GM10847 (cell line): ENCODE measurements around the gene UGT2A2.

Source experiments
- POLR2A ChIP-seq: IDR thresholded peaks from 2 replicates; pipeline ENCODE4 v1.6.1; 2011; ENCODE audit not compliant: insufficient read length; ENCODE audit errors: extremely low read depth

UGT2A2 gene

DNA sequence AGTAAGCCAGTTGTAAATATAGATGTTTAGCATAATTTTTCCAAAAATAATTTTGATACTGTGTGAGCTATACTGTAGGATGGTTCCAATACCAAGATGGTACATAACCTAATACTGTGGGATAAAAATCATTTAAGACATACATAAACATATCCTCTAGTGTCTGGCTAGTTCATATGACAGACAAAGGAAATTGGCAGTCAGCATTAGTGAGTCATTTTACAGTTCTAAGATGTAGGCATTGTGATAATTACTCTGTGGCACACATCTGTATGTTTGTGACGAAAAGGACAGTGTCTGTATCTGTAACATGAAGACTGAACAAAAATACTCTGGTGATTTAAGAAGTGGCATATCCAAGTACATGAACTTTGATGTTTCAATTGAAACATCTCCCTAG, 49.6 kb downstream of the UGT2A2 start:
- TF ChIP-seq POLR2A = no peak

DNA sequence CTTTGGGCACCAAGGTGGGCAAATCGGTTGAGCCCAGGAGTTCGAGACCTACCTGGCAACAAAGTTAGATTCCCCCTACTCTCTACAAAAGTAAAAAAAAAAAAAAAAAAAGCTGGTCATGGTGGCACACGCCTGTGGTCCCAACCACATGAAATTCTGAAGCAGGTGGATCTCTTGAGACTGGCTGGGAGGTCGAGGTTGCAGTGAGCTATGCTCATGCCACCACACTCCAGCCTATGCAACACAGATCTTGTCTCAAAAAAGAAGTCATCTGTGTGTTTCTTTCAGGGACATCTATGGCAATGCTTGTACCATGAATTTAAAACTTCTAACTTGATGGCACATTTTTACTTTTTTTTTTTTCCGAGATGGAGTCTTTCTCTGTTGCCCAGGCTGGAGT, 55.3 kb downstream of the UGT2A2 start:
- TF ChIP-seq POLR2A = no peak

DNA sequence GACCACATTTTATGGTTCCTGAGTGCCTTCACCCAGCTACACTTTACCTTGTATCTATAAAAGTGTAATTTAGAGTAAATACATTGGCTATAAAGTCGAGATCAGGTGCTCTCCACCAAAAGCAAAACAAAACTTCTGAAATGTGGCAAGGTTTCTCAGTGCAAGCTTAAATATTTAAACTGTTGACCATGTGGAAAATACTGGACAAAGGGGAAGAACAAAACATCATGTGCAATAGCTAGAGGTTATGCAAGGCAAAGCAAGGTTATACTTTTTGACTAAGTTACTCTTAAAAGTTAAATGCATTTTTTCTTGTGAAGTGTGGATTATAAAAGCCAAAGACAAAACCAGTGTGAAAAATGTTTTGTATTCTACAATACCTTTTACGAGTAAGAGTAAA, 55.9 kb downstream of the UGT2A2 start:
- TF ChIP-seq POLR2A = no peak

DNA sequence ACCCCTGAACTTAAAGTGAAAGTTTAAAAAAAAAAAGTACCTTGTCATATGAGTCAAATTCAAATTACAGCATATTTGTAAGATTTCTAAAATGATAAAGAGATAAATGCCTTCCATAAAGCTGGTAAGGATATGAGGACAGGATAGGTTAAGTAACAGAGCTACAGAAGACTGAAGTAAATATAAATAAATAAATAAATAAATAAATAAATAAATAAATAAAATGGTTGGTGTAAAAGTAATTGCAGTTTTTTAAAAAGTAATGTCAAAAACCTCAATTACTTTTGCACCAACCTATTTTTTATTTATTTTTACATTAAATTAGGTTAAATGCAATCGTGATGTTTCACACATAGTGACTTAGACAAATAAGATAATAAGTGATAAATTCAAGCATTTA, 62.2 kb downstream of the UGT2A2 start:
- no peak for TF ChIP-seq POLR2A

DNA sequence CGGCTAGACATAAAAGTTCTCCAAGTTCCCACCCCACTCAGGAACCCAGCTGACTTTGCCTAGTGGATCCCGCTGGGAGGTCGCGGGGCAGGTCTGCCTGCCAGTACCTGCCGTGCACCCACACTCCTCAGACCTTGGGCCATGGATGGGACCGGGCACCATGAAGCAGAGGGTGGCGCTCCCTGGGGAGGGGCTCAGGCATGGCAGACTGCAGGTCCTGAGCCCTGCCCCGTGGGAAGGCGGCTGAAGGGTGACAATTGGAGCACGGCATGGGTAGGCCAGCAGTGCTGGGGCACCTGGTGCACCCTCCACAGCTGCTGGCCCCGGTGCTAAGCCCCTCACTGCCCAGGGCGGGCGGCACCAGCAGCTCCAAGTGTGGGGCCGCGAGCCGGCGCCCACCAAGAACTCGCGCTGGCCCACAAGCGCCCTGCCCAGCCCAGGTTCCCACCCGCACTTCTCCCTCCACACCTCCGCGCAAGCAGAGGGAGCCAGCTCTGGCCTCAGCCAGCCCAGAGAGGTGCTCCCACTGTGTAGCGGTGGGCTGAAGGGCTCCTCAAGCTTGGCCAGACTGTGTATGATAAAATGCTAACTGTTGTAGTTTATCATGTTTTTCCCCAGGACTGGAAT, 63.1 kb downstream of the UGT2A2 start:
- no peak for TF ChIP-seq POLR2A

DNA sequence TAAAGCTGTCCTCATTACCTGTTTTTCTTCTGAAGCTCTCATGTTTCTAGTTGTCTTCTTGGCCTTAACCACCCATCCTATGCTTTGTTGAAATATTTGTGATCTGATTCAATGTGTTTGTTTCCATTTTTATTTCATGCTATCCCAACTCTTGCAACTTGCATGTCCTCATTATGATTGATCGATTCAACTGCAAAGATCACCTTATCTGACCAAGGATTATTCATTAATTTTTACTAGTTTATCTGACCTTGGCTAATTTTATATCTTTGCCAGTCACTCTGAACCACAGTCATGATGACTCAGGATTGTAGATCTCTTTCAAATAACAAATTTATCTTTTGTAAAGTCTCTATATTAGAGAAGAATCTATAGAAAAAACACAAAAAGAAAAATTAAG, 70.7 kb downstream of the UGT2A2 start:
- no peak for TF ChIP-seq POLR2A

DNA sequence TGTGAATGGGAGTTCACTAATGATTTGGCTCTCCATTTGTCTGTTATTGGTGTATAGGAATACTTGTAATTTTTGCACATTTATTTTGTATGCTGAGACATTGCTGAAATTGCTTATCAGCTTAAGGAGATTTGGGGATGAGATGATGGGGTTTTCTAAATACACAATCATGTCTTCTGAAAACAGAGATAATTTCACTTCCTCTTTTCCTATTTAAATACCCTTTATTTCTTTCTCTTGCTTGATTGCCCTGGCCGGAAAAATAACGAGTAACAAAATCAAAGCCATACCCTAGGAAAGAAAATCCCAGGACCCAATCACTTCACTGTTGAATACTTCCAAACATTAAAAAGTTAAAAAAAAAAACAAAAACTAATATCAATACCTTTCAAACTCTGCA, 76.0 kb downstream of the UGT2A2 start:
- TF ChIP-seq POLR2A = no peak

DNA sequence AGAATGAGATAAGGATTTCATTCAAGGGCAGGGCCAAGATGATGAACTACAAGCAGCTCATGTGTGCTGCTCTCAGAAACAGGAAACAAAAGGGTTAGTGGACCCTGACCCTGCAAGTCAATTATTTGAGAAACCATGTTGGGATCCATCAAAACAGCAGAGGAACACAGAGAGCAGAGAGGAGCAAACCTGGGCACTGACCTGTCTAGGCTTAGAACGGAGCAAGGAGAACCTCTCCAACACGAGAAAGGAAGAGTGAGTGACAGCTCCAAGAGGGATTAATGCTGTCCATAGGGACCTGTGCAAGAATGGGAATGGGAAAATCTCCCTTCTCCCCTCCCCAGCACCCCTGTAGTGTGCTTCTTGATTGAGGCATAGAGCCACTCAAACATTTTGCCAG, 89.8 kb downstream of the UGT2A2 start:
- no peak for TF ChIP-seq POLR2A

DNA sequence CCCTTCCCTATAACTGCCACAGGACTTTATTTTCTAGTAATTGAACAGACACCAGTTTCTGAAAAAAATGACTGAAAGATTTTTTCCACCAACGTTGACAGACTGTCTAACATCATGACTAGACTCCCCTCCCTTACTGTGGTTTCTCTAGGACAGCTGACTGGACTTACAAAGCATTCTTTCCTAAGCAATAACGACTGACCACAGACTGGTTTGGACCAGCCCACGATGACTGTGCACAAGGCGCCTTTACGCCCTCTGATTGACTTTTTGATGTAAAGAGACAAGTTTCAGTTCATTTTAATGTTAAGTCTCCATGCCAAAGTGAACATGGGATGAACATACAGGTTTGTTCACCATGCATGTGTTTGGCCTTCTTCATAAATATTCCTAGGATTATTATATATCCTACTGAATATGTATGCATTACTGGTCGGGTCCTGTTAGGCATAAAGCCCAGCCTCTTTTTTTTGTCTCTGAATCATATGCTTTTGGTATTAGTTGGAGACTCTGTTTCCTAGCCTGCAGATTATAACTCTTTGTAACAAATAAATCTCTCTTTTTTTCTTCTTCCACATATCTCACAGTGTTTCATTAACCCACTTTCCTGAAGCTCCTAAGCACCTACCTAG, 93.2 kb downstream of the UGT2A2 start:
- no peak for TF ChIP-seq POLR2A
